C4-2B (cell line): Measurements from ENCODE around the gene AVL9.

Experiments used
- ZFX ChIP-seq: fragments of 450-650 bp; IDR thresholded peaks from 2 replicates; pipeline ENCODE4 v1.6.1; 2017
- TF ChIP-seq, protein P1 (sequence below): fragments of 450-650 bp; conservative IDR thresholded peaks from 2 replicates; pipeline ENCODE4 v1.5.1; 2017; ENCODE audit warnings: mild to moderate bottlenecking

DNA sequence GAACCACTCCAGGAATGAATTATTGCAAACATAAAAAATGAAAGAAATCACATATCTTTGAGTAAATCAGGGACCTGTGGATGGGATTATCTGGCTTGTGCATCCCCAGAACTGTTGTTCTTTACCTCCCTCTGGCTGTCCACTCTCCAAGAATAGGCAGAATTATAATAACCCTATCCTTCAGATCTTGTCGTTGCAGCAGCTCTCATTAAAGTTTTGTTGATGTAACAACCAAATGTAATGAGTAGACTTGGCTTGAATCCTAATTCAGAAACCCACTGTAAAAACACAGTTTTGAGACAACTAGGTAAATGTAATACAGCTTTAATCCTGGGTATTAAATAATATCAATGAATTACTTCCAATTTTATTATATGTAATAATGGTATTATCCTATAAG is 21.3 kb upstream of the AVL9 start:
- TF ChIP-seq, protein P1, sequence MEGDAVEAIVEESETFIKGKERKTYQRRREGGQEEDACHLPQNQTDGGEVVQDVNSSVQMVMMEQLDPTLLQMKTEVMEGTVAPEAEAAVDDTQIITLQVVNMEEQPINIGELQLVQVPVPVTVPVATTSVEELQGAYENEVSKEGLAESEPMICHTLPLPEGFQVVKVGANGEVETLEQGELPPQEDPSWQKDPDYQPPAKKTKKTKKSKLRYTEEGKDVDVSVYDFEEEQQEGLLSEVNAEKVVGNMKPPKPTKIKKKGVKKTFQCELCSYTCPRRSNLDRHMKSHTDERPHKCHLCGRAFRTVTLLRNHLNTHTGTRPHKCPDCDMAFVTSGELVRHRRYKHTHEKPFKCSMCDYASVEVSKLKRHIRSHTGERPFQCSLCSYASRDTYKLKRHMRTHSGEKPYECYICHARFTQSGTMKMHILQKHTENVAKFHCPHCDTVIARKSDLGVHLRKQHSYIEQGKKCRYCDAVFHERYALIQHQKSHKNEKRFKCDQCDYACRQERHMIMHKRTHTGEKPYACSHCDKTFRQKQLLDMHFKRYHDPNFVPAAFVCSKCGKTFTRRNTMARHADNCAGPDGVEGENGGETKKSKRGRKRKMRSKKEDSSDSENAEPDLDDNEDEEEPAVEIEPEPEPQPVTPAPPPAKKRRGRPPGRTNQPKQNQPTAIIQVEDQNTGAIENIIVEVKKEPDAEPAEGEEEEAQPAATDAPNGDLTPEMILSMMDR, result no peak
- TF ChIP-seq ZFX, result no peak
